ENCODE results near the gene MAN2B2. TPM values are rescaled to one million over a fixed set of nuclear protein-coding genes. Genes with fewer than 3 reads are reported as not detected.

MAN2B2 gene
- total RNA-seq, 4 donors from 2014 or later: 21.2 to 33.3 (median 27.2) TPM

GRCh38 chr4:6560416-6561172, 14.4 kb upstream of the MAN2B2 start:
- DNase-seq (ENCODE audit: low spot score) (no peak), ATAC-seq (ENCODE audit: low FRiP score) (no peak)
- no peak for TF ChIP-seq CTCF (IDR thresholded peaks at IDR 0.05)

- no peak for DNase-seq (ENCODE audit: low spot score)
- no peak for ATAC-seq (ENCODE audit: low FRiP score)
These were observed 13.8 kb upstream of the MAN2B2 start for GRCh38 chr4:6561173-6561516.

GRCh38 chr4:6561706-6562371, 13.2 kb upstream of the MAN2B2 start:
- no peak for DNase-seq (ENCODE audit: low spot score)
- no peak for TF ChIP-seq CTCF (IDR thresholded peaks at IDR 0.05)
- ATAC-seq (ENCODE audit: low FRiP score): no peak

More at GRCh38 chr4:6561173-6561516, 13.8 kb upstream of the MAN2B2 start:
- TF ChIP-seq CTCF (IDR thresholded peaks at IDR 0.05): no peak

- DNase-seq (ENCODE audit: low spot score) (no peak), ATAC-seq (ENCODE audit: low FRiP score) (peak; percentile 49)
- TF ChIP-seq CTCF (IDR thresholded peaks at IDR 0.05): no peak
These were observed 11.8 kb upstream of the MAN2B2 start for GRCh38 chr4:6562931-6563901.

- TF ChIP-seq CTCF (IDR thresholded peaks at IDR 0.05): no peak
- DNase-seq (ENCODE audit: low spot score): no peak
- no peak for ATAC-seq (ENCODE audit: low FRiP score)
These were observed 10.9 kb upstream of the MAN2B2 start for GRCh38 chr4:6563935-6564645.

- no peak for TF ChIP-seq CTCF (IDR thresholded peaks at IDR 0.05)
- DNase-seq (ENCODE audit: low spot score) (no peak), ATAC-seq (ENCODE audit: low FRiP score) (no peak)
These were observed 9.1 kb upstream of the MAN2B2 start for GRCh38 chr4:6565691-6566390.
